GM12891 (cell line): ENCODE results near the gene MDM2.

Experiments used
- POLR2A ChIP-seq: IDR thresholded peaks from 2 replicates; pipeline ENCODE4 v1.6.1; 2011; ENCODE audit warnings: low read depth, low read length, control low read depth
- POLR2AphosphoS5 ChIP-seq: IDR thresholded peaks from 2 replicates; pipeline ENCODE4 v1.6.1; 2011; ENCODE audit warnings: low read depth, low read length, control low read depth
- POU2F2 ChIP-seq: IDR thresholded peaks from 2 replicates; pipeline ENCODE4 v1.6.1; 2011; ENCODE audit warnings: low read depth, mild to moderate bottlenecking, control low read depth, low read length, moderate library complexity
- SPI1 ChIP-seq: IDR thresholded peaks from 2 replicates; pipeline ENCODE4 v1.6.1; 2011; ENCODE audit warnings: low read depth, low read length, control low read depth
- TAF1 ChIP-seq: IDR thresholded peaks from 2 replicates; pipeline ENCODE4 v1.6.1; 2011; ENCODE audit warnings: low read depth, low read length, control low read depth

- TF ChIP-seq POLR2A: no peak
- TF ChIP-seq POLR2AphosphoS5: no peak
- no peak for TF ChIP-seq SPI1
- TF ChIP-seq TAF1: no peak
- no peak for TF ChIP-seq POU2F2
Measured at GRCh38 chr12:68850390-68850789, 42.4 kb downstream of the MDM2 start.
